ENCODE results near the gene UBE2E2.
A peak's percentile ranks its signal among the peaks of the same experiment; 100 is the strongest.
"Not testable (repeated sequence)": the region's sequence is repeated elsewhere in the genome, so short reads cannot be mapped to it uniquely, and the experiment has no call there.

The UBE2E2 gene

DNA sequence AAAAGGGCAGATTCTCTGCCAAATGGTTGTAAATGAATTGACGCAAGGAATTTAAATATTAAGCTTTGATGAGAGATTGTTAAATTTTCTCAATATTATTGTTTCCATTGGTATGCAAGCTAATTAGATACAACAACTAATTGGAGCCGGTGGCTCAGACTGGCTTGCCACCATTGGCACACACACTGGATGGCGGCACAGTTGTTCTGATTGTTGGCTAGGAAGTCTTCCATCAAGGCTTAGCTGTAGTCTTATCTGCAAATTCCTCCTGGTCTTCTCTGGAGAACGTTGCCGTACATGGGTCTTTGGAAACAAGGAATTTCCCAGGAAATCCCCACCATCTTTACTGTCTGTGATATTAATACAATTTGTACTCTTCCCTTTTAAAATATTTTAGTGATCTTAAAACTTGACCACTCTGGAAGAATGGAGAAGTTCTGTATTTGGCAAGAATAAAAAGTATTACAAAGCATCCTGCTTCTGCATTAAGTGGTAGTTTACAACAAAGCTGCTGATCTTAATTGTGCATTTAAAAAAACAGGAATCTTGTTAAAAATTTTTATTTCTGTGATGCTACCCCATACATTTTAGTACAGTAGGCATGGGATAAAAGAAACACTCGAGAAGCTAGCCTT lies 126.5 kb downstream of the UBE2E2 start:
- no peak for DNase-seq (ENCODE audit: low read depth, low spot score)

DNA sequence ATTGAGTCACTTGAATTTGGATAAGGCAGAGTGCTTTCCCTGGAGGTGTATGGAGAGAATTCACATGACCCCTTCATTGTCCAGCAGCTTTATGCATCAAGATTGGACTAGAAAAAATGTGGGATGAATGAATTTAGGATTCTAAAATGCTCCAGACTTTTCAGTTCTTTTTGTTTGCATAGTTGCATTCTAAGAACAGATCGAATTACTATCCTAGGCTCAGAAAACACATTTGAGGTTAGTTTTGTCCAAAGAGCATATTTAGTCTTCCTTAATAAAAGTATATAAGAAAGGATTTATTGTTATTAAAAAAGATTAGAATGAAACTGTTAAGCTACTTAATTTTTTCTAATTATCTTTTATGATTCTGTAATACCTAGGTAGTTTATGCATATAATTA lies 127.4 kb downstream of the UBE2E2 start:
- no peak for DNase-seq (ENCODE audit: low read depth, low spot score)

DNA sequence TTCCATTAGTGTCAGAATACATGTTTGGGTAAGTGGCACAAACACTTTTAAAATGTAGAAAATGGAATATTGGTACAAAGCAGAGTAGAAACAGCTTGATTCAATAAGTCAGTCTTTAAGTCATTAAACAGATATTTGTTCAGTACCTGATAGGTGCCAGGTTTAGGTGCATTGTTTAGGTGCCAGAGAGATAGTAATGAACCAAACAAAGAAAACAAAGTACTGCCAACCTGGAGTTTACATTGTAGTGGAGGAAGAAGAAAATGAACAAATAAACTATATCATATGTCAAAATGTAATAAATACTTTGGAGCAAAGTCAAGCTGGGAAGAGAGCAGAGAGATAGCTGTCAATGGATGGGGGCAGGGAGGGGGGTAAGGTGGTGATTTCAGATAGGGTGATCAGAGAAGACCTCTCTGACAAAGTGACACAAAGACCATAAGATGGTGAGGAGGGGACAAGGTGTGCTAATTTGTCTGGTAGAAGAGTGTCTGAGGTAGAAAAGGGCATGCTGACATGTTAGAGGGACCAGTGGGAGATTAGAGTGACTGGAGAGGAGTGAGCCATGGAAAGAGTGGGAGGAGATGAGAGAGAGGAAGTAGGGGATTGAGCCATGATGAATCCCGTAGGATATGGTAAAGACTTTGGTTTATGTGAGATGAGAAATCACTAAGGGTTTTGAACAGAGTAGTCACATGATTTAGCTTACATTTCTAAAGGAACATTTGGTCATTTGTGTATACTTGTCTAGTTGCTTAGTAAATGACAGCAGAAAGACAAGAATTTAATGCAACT lies 128.2 kb downstream of the UBE2E2 start:
- no peak for DNase-seq (ENCODE audit: low read depth, low spot score)

DNA sequence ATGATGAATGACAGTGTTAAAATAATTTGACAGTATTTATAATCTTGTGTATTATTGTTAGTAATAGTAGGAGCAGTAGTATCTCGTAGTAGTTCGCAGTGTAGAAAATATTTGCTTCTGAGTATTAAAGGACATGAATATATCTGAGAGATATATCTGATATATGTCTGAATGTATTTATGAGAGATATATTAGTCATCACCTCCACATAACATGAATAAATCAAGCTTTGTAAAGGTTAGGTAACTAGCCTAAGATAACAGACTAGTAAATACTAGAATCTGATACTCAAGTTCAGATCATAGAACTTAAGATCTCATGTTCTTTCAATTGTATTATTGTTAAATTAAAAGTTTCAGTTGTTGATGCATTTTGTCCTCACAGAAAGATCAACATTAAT lies 130.5 kb downstream of the UBE2E2 start:
- no peak for DNase-seq (ENCODE audit: low read depth, low spot score)

DNA sequence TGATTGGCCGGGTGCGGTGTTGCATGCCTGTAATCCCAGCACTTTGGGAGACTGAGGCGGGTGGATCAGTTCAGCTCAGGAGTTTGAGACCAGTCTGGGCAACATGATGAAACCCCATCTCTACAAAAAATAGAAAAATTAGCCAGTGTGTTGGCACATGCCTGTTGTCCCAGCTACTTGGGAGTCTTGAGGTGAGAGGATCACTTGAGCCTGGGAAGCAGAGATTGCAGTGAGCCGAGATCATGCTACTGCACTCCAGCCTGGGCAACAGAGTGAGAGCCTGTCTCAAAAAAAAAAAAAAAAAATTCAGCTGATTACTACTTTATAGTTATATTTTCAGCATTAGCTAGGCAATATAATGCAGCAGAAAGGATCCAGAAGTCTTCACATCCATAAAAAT lies 133.7 kb downstream of the UBE2E2 start:
- DNase-seq (ENCODE audit: low read depth, low spot score) = not testable (repeated sequence)

DNA sequence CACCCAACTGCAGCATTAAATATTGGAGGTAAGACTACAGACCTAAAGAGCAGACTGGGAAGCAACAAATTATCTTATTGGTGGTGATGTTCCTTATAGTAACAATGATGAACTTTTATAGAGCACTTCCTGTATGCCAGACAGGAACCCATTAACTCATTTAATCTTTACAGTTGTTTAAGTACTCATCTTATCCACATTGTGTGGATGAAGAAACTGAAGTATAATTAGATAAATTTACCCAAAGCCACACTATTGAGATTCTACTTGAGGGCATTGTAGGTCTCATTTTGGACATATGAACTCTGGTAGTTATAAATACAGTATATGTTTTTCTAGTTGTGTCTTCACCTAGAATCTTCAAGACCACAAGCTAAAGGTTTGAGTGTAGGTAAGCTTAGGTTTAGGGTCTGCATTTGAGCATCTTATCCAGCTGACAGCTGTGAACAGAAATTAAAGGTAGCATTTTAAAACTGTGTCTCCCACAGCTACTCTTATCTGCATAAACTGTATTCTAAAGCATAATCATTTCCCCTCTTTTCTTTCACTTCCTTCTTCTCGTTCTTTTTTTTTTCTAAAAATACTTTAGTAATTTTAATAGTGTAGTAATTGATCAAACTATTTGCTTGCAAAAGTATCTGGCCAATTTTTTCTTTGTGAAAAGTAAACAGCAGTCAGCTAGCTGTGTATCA lies 138.2 kb downstream of the UBE2E2 start:
- DNase-seq (ENCODE audit: low read depth, low spot score) = no peak

DNA sequence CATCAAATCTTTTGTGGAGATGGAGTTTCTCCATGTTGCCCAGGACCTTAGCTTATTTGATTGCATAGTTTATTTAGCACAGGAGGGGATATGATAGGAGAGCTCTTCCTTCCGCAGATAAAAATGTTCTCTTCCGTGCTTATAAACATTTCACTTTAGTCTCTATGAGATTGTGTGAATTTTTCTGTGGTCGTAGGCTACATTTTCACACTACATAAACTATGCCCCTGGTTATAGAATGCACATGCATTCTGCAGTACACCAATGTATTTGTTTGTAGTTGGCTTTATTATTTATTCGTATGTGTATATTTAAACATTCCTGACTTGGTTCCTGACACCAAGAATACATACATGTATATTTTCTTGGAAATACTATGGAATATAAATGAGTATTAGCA lies 139.2 kb downstream of the UBE2E2 start:
- DNase-seq (ENCODE audit: low read depth, low spot score) = no peak

DNA sequence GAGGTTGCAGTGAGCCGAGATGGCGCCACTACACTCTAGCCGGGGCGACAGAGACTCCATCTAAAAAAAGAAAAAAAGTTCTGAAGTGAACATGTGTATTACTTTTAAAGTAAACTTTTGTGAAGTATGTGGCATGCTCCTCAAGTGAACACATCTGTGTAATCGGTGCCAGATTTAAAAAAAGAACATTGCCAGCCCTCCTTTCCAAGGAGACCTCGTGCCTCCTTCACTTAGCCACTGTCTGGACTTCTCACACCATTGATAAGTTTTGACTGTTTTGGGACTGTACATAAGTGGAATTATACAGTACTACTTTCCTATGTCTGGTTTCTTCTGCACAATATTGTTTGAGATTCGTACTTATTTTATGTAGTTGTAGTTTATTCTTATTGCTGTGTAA lies 140.4 kb downstream of the UBE2E2 start:
- no peak for DNase-seq (ENCODE audit: low read depth, low spot score)

DNA sequence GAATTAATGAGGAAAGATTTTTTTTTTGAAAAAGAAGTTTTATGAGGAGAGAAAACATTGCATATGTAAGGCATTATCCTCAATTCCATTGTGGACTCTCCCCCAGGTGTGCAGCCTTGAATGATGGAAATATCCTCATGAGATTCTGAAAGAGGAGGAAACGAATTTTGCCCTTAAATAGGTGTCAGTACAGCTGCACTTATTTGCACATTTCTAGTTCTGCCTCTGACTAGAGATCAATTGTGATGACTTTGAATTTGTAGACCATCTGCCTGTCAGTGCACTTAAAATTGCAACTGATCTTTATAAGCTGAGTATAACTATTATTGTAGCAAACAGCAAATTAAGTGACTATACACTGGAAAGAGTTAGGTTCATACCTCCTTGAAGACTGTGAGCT lies 141.8 kb downstream of the UBE2E2 start:
- DNase-seq (ENCODE audit: low read depth, low spot score) = no peak

DNA sequence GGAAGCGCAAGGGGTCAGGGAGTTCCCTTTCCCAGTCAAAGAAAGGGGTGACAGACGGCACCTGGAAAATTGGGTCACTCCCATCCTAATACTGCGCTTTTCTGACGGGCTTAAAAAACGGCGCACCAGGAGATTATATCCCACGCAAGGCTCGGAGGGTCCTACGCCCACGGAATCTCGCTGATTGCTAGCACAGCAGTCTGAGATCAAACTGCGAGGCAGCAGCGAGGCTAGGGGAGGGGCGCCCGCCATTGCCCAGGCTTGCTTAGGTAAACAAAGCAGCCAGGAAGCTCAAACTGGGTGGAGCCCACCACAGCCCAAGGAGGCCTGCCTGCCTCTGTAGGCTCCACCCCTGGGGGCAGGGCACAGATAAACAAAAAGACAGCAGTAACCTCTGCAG lies 146.3 kb downstream of the UBE2E2 start:
- not testable (repeated sequence) for DNase-seq (ENCODE audit: low read depth, low spot score)

DNA sequence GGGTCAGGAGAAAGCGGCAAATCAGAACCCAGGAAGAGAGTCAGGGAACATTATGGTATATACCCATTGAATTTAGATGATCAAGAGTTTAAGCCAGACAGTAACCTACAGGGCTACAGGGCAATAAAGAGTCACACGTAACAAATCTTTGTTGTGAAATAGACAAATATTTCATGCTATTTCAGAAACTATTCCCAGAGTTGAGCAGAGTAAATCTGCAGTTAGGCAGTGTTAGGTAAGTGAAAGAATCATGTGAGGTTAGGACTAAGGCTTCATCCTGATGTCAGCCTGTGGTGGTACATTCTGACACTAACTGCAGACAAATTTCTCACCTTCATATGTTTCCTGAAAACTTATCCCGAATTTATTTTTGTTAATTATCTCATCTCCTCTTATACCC lies 153.0 kb downstream of the UBE2E2 start:
- no peak for DNase-seq (ENCODE audit: low read depth, low spot score)

DNA sequence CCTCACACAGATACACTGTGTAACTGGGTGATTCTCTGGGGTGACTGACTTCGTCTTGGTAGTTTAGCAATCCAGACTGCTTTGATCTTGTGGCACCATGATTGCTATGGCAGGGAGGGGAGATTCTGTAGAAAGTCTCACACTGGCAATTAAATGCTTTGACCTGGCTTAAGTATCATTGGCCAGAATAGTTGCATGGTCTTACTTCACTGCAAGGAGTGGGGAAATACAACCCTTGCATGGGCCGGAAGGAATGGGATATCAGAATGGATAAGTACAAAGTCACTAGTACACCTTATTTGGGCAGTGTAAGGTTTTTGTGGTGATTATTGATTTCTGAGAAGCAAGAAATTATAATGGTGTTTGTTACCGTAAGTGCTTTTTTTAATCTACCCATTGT lies 153.8 kb downstream of the UBE2E2 start:
- no peak for DNase-seq (ENCODE audit: low read depth, low spot score)

DNA sequence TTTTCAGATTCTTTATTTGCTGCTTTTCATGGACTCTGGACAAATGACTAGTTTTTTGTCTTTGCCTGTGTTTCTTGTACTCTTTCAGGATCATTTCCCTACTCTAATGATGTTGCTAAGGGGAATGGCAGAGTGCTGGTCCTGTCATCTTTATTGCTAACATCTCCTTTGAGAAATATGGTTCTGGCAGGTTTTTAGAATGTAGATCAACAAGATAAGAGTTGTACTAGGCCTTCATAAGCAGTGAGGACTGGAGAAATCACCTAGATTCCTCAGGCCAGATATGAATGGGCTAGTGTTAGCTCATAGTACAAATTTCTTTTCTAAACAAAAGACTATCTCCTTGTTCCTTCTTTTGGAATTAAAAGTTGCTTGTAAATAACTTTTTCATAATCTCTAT lies 156.0 kb downstream of the UBE2E2 start:
- no peak for DNase-seq (ENCODE audit: low read depth, low spot score)

DNA sequence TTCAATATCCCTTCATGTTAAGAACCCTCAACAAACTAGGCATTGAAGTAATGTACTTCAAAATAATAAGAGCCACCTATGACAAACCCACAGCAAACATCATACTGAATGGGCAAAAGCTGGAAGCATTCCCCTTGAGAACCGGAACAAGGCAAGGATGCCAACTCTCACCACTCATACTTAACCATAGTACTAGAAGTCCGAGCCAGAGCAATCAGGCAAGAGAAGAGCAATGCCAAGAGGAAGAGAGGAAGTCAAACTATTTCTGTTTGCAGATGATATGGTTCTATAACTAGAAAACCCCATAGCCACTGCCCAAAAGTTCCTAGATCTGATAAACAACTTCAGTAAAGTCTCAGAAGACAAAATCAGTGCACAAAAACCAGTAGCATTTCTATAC lies 161.9 kb downstream of the UBE2E2 start:
- DNase-seq (ENCODE audit: low read depth, low spot score) = no peak

DNA sequence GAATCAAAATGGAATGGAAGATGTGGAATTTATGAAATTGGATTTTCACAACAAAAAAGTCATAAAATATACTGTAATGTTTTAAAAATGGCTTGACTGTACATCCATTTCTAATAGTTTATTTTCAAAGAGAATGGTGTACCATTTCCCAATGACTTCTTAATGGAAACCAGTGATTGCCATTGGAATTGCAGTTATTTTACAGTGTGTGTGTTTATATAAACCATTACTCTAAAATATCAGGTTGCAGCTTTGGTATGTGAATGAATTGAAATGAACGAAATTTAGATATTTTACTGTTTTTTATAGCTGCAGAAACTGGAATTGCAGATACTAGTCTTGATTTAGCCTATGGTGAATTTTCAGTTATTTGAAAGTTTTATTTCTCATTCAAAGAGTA lies 165.6 kb downstream of the UBE2E2 start:
- no peak for DNase-seq (ENCODE audit: low read depth, low spot score)

DNA sequence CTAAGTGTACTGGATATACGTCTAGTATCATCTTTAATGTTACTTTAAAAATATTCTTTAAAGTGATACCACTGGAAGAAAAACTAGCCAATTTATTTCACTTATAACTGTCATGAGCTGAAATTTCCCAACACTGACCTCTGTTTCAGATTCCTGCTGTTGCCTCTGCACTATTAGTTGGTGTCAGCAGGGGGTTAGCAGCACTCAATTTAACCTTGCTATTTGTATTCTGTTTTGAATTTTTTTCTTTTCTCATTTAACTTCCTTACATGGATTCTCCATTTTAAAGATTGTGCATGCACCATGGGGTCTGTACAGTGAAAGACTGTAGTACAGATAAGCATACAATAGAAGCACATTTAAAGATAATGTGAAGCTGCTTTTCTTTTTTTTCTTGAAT lies 169.2 kb downstream of the UBE2E2 start:
- DNase-seq (ENCODE audit: low read depth, low spot score) = peak; percentile 51

DNA sequence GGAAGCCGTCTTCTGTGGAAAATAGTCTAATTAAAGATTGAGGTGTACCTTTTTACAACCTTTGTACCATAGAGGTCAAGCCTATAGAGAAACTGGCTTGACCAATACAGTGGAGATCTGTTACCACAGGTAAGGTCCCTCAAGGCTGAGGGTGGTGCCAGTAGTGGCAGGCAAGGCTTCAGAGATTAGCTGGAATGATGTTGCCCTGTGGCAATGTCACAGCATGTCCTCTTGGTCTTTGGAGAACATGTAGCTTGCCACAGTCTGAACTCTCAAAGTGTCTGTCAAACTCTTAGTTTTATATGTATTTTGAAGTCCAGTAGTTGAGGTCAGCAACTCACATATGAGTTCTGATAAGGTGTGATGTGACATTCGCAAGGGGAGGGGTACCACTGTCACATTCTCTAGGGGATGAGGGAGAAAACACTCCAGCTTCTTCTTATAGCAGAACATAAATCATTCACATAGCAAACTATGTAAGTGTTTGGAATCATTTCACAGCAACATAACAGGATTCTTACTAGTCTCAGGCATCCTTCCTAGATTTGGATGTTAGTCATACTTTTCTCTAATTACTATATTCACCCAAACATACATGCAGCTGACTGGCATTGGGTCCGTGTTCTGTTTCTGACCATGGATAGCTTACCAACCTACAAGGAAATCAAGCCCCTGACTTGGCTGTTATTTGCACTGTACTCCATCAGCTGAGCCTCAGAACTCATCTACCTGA lies 173.6 kb downstream of the UBE2E2 start:
- no peak for DNase-seq (ENCODE audit: low read depth, low spot score)

DNA sequence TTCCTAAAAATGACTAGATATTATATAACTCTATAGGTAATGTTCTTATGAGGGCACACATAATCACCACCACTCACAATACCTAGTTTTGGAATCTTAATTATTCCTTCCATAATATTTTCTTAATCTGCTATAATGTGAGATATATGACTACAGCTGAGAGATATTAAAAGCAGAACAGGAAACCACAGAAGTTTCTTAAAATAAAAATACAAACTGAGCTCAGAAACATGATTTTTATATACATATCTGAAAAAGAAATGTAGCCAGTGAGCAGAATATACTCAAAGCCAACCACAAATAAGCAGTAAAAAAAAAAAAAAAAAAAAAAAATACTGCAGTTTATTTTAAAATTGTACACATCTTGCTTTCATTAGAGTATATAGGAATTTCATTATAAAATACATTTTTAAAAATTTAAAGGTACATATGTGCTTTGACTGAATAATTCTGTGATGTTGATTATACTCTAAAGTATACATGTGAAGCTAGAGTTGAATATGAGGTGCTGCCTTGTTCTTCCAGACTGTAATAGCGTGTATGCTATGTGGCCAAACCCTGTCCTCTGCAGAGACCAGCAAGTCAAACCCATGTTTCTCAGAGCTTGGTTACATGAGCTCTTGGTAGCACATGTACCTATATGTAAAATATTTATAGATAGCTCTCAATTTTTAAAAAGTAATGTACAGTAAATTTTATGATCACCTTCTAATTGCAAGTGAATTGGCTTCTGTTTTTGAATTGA lies 175.0 kb downstream of the UBE2E2 start:
- DNase-seq (ENCODE audit: low read depth, low spot score) = no peak

DNA sequence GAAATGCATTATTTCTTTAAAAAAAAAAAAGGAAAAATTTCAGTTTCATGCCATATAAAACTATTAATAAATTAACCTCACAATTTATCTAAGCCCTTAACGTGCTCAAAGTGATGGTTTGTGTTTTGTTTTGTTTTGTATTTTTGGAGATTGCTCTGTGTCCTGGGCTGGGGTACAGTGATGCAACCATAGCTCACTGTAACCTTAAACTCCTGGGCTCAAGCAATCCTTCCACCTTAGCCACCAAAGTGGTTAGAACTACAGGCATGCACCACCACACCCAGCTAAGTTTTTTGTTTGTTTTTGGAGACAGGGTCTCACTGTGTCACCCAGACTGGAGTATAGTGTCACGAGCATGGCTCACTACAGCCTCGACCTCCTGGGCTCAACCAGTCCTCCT lies 180.7 kb downstream of the UBE2E2 start:
- no peak for DNase-seq (ENCODE audit: low read depth, low spot score)

DNA sequence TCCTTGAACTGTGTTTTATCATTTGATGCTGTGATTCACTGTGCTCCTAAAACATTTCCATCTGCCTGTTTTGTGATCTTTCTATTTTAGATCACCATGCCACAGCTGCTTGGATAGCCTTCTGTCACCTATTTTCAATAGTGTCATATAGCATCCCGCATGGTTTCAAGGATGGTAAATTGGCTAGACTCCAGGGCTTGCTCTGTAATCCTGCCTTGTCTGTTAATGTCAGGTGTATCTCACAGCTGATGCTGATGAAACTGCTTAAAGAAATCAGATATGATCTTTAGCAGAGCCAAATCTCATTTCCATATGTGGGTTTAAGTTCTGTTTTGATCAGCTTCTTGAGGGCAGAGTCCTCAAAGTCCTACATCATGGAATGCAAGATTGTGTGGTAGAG lies 182.2 kb downstream of the UBE2E2 start:
- no peak for DNase-seq (ENCODE audit: low read depth, low spot score)

DNA sequence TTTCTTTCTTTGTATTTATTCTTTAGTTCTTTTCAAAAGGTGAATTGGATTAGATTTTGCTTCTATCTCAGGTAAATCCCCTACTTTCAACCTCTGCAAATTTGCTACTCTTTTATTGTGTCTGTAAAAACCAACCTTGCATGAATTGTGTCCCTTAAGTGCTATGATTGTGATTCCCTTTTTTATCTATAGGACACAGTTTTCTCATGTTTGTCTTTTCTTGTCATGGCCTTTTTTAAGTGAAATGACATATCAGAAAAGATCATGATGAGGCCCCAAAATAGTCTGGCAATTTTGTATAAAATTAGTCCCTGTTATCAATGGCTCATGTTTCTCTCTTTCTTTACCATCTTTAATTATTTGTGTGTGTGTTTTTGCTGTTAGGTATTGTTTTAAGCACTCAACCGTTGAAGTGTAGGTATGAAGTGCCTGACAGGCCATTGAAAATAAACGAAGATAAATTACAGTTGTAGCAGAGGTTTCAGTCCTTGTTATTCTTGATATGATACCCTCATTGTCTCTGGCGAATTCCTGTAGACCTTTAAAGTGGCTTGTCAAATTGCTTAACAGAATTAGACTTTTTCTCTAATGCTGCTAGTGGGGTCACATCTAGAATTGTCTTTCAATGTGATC lies 184.3 kb downstream of the UBE2E2 start:
- DNase-seq (ENCODE audit: low read depth, low spot score) = no peak

Measured in brain pericyte (primary cell).